Stomach (tissue), 9 donors: Measurements from ENCODE around the gene SECISBP2L. TPM values are rescaled to one million over a fixed set of nuclear protein-coding genes. Genes with fewer than 3 reads are reported as not detected.
A peak's percentile ranks its signal among the peaks of the same experiment; 100 is the strongest.
"Not testable (repeated sequence)": the region's sequence is repeated elsewhere in the genome, so short reads cannot be mapped to it uniquely, and the experiment has no call there.

Experiments
- DNase-seq, 2 donors: peaks; one replicate each; pipeline versions ENCODE4 v3.0.0 to v3.0.0-alpha.2; 2013 to 2019
- H3K27ac ChIP-seq, 5 donors: fragments of 200-600 bp in 4 of 5; sonication (generic) in 4 of 5; one replicate each; pipeline ENCODE4 v1.5.1; 2013 to 2019; ENCODE audit warnings: mild to moderate bottlenecking in 1 of 5, moderate library complexity in 1 of 5
- H3K27me3 ChIP-seq, 3 donors: fragments of 200-600 bp; sonication (generic); one replicate each; pipeline ENCODE4 v1.5.1; 2017 to 2019; ENCODE audit warnings: mixed run types in 1 of 3
- H3K36me3 ChIP-seq, 4 donors: fragments of 200-600 bp; sonication (generic); 1 replicate in 3 of 4; 2 replicates in 1 of 4; pipeline ENCODE4 v1.5.1; 2016 to 2019
- H3K4me1 ChIP-seq, 4 donors: fragments of 200-600 bp; sonication (generic); one replicate each; pipeline ENCODE4 v1.5.1; 2016 to 2019
- H3K4me3 ChIP-seq, 4 donors: fragments of 200-600 bp; sonication (generic) in 3 of 4; one replicate each; pipeline ENCODE4 v1.5.1; 2016 to 2019; ENCODE audit warnings: mild to moderate bottlenecking in 1 of 4
- H3K9me3 ChIP-seq, 4 donors: fragments of 200-600 bp; sonication (generic); one replicate each; pipeline ENCODE4 v1.5.1; 2016 to 2019
- CTCF ChIP-seq, 7 experiments: fragments of 450-650 bp in 4 of 7; fragments of 200-600 bp in 3 of 7; sonication (generic) in 3 of 7; IDR thresholded peaks; one replicate each; pipeline ENCODE4 v1.5.1; 2016 to 2019; ENCODE audit warnings: antibody characterized with exemption in 7 of 7, control low read depth in 2 of 7, mild to moderate bottlenecking in 1 of 7
- EP300 ChIP-seq: sonication (generic); formaldehyde crosslinking; IDR thresholded peaks from one replicate; pipeline ENCODE4 v1.6.1; 2017; ENCODE audit warnings: antibody characterized with exemption
- POLR2A ChIP-seq, 4 donors: fragments of 450-650 bp; IDR thresholded peaks; one replicate each; pipeline ENCODE4 v1.6.1; 2016; ENCODE audit warnings: antibody characterized with exemption in 4 of 4, control low read depth in 2 of 4, mild to moderate bottlenecking in 1 of 4, moderate library complexity in 1 of 4
- POLR2AphosphoS5 ChIP-seq, 3 donors: sonication (generic); formaldehyde crosslinking; IDR thresholded peaks; one replicate each; pipeline ENCODE4 v1.6.1; 2016; ENCODE audit warnings: antibody characterized with exemption in 3 of 3
- WGBS, 5 donors: extraction: QIAGEN DNeasy Blood & Tissue Kit in 3 of 5; methylation state at CpG; one replicate each; pipeline versions ENCODE4 v1.1.5 to v1.1.7; 2013 to 2018; 5-methylcytosine and 5-hydroxymethylcytosine counted together
- intact Hi-C: fragments of 100-400 bp; cut with DNase I; formaldehyde crosslinking; loops from one replicate; pipeline ENCODE4 v1.15.1; 2023; ENCODE audit warnings: low total_unique reads
- polyA plus RNA-seq, 3 donors: library from polyadenylated mRNA; stranded (reverse); fragments of 200-250 nt; gene quantifications; one replicate each; pipeline ENCODE4 v1.2.3, GENCODE V29; 2013
- total RNA-seq, 5 donors: library from RNA; depleted of rRNA; stranded (reverse); fragments of >200 nt; gene quantifications; one replicate each; pipeline versions ENCODE4 v1.1.0 to v1.2.3, GENCODE V29; 2014 to 2016
- donor health status: healthy with polysubstance abuse.
- donor health status: Bipolar disorder and iron deficiency.
- donor health status: healthy.

SECISBP2L gene
- total and polyA plus RNA-seq, 8 donors, result 6.4 to 113 (median 25.4) TPM

- 36 to 84% (median 78%) methylated on average over 1 of the region's 1 CpG for WGBS, 5 donors
Measured at GRCh38 chr15:49082960-49083359, 36.7 kb upstream of the SECISBP2L start.

GRCh38 chr15:49079340-49080039, 33.2 kb upstream of the SECISBP2L start:
- H3K4me1 ChIP-seq, result peaks cover 0 to 8% (median 4%) of the 10 kb centered on the region in 4 donors
- no peak overlapping the region for H3K27ac ChIP-seq
- no peaks in the 10 kb centered on the region for H3K9me3 ChIP-seq
- DNase-seq, result no peak
- H3K27me3 ChIP-seq, result no peaks in the 10 kb centered on the region
- WGBS, 5 donors, result 90 to 93% (median 92%) methylated on average over 22 to 23 of the region's 23 CpGs
- intact Hi-C loops, result no loop called here
- H3K4me3 ChIP-seq, result no peak overlapping the region
- no peaks in the 10 kb centered on the region for H3K36me3 ChIP-seq
- no peak for TF ChIP-seq EP300

More at GRCh38 chr15:49082960-49083359, 36.7 kb upstream of the SECISBP2L start:
- Histone ChIP-seq H3K27ac (no peak overlapping the region), H3K36me3 (no peaks in the 10 kb centered on the region), H3K4me1 (no peaks in the 10 kb centered on the region), H3K4me3 (no peak overlapping the region), H3K27me3 (no peaks in the 10 kb centered on the region), H3K9me3 (no peaks in the 10 kb centered on the region)
- intact Hi-C loops, result no loop called here
- DNase-seq, result peak in 1 of 2 donors; percentile 39
- no peak for TF ChIP-seq CTCF (IDR thresholded peaks at IDR 0.05)
- TF ChIP-seq EP300, result no peak
- no peak for TF ChIP-seq POLR2A (IDR thresholded peaks at IDR 0.05)
- TF ChIP-seq POLR2AphosphoS5 (IDR thresholded peaks at IDR 0.05), result no peak

- no peak overlapping the region for H3K27ac ChIP-seq
- no peaks in the 10 kb centered on the region for H3K36me3 ChIP-seq
- no peaks in the 10 kb centered on the region for H3K9me3 ChIP-seq
- H3K4me3 ChIP-seq, result no peak overlapping the region
- no peak for DNase-seq
- H3K4me1 ChIP-seq, result peaks cover 0 to 8% (median 4%) of the 10 kb centered on the region in 4 donors
- TF ChIP-seq CTCF (IDR thresholded peaks at IDR 0.05) (no peak), EP300 (no peak), POLR2AphosphoS5 (IDR thresholded peaks at IDR 0.05) (no peak), POLR2A (IDR thresholded peaks at IDR 0.05) (no peak)
- no peaks in the 10 kb centered on the region for H3K27me3 ChIP-seq
- intact Hi-C loops, result no loop called here
Measured at GRCh38 chr15:49075881-49076280, 29.6 kb upstream of the SECISBP2L start.

DNA sequence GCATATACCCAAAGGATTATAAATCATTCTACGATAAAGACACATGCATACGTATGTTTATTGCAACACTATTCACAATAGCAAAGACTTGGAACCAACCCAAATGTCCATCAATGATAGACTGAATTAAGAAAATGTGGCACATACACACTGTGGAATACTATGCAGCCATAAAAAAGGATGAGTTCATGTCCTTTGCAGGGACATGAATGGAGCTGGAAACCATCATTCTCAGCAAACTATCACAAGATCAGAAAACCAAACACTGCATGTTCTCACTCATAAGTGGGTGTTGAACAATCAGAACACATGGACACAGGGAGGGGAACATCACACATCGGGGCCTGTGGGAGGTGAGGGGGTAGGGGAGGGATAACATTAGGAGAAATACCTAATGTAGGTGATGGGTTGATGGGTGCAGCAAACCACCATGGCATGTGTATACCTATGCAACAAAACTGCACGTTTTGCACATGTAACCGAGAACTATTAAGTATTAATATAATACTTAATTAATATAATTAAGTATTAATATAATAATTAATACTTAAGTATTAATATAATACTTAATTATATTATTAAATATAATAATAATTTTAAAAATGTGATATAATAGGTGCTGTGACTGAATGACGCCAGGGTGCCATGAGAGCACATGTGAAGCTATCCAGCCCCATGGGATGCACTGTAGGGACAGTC, 28.5 kb upstream of the SECISBP2L start:
- intact Hi-C loops, H3K27ac ChIP-seq, DNase-seq, H3K36me3 ChIP-seq, H3K9me3 ChIP-seq, H3K4me1 ChIP-seq, H3K27me3 ChIP-seq, H3K4me3 ChIP-seq: not testable (repeated sequence)
- 85 to 89% (median 88%) methylated on average over 6 of the region's 6 CpGs for WGBS, 5 donors

GRCh38 chr15:49066372-49066771, 20.1 kb upstream of the SECISBP2L start:
- Histone ChIP-seq H3K4me3 (no peak overlapping the region), H3K36me3 (no peaks in the 10 kb centered on the region), H3K27ac (no peak overlapping the region), H3K4me1 (no peaks in the 10 kb centered on the region), H3K9me3 (no peaks in the 10 kb centered on the region), H3K27me3 (peaks cover 0 to 10% (median 0%) of the 10 kb centered on the region in 3 donors)
- no peak for DNase-seq
- TF ChIP-seq POLR2A (IDR thresholded peaks at IDR 0.05), result no peak
- no peak for TF ChIP-seq CTCF (IDR thresholded peaks at IDR 0.05)
- TF ChIP-seq EP300, result no peak
- TF ChIP-seq POLR2AphosphoS5 (IDR thresholded peaks at IDR 0.05), result no peak
- intact Hi-C loops, result no loop called here
- WGBS, 5 donors, result 77 to 88% (median 82%) methylated on average over 2 of the region's 2 CpGs
